Medulla oblongata (tissue), 1 donor: ENCODE data around the gene CPNE4.
"Not testable (repeated sequence)": the region's sequence is repeated elsewhere in the genome, so short reads cannot be mapped to it uniquely, and the experiment has no call there.

Experiments
- DNase-seq: peaks from one replicate; pipeline ENCODE4 v3.0.0-alpha.2; 2015; ENCODE audit errors: extremely low spot score

The CPNE4 gene

GRCh38 chr3:131538968-131539367 lies 495.8 kb downstream of the CPNE4 start:
- DNase-seq, result no peak

DNA sequence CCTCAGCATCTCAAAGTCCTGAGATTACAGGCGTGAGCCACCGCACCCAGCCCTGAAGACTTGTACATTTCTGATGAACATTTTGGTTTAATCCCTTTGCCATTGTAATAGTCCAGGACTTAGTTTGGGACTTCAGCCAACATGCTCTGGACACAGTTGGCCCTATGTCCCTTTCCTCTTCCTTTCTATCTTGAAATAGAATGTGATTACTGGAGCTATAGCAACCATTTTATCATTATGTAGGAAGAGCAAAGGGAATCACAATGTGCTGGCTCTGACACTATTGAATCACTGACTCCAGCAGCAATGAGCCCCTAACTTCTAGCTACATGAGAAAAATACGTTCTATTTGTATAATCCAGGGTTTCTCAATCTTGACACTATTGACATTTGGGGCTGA lies 497.3 kb downstream of the CPNE4 start:
- DNase-seq, result no peak

- DNase-seq, result no peak
Measured at GRCh38 chr3:131535596-131535995, 499.2 kb downstream of the CPNE4 start.

GRCh38 chr3:131535131-131535530 lies 499.7 kb downstream of the CPNE4 start:
- no peak for DNase-seq

- DNase-seq, result no peak
Measured at GRCh38 chr3:131532645-131533044, 502.2 kb downstream of the CPNE4 start.

- no peak for DNase-seq
Measured at GRCh38 chr3:131530843-131531242, 504.0 kb downstream of the CPNE4 start.

DNA sequence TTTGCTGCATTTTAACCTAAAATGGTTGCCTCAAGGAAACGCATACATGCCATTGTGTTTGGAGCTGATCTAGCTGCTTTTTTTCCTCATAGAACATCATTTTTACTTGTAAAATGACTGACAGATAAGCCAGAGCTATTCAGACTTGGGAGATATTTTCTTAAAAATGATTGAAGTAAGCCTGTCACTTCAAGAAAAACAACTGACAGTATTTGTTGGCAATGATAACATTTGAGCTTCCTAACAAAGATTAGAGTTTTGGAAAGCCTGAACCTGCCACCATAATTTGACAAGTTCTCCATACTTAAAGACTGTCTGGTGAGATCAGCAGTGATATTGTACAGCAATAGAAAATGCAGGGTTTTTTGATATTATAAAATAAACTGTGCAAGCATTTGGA lies 504.4 kb downstream of the CPNE4 start:
- no peak for DNase-seq

GRCh38 chr3:131526801-131527347 lies 507.9 kb downstream of the CPNE4 start:
- DNase-seq, result peak; percentile 23

DNA sequence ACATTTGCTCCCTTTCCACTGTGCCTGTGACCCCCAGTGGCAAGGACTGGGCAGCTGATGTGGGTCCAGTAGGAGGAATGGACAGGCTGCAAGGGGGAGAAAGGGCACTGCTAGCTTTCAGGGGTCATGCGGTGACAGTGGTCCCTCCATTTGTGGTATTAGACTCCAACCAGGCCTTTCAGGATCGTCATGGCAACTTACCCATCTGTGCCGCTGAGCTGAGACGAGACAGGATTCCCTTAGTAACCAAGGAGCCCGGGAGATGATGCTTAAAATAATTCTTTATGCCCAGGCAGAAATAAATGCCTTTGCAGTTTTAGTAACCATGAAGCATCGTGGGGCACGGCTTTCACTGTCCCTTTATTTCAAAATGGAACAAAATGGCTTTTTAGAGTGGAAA lies 516.1 kb downstream of the CPNE4 start:
- DNase-seq, result no peak

DNA sequence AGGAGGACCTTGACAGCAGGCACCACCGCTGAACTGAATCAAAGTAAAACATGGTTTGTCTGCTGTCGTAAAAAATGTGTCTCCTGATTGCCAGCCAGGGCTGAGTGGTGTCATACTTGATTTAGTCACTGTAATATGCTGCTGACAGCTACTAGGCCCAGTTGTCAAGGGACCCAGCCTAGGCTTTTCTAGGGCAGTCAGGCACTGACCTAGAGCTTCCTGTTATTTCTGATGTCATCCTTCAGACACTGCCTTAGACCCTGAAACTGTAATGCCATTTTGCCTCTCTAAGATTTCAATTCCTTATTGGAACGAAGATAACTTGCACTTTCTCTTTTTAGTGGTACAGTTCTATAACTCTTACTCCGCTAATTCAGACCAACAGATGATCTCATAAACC lies 529.4 kb downstream of the CPNE4 start:
- DNase-seq, result no peak

DNA sequence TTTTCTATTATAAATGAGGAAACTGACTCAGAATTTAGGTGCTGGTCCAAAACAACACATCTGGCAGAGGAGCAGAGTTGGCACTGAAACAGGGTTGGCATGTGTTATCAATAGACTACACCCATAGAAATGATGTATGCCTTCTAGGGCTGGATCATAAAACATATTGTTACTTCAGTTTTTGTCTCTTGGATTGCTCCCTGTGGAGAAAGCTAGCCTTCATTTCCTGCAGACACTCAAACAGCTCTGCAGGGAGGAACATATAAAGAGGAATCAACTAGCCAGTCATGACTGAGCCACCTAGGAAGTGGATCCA lies 531.5 kb downstream of the CPNE4 start:
- no peak for DNase-seq

- peak; percentile 88 for DNase-seq
Measured at GRCh38 chr3:131502530-131503319, 532.1 kb downstream of the CPNE4 start, which contains the start of gene MRPL3. MRPL3 (minus strand) TSS chr3:131502971; CDS start chr3:131502821, 150 bp downstream.

- no peak for DNase-seq
Measured at GRCh38 chr3:131501949-131502348, 532.9 kb downstream of the CPNE4 start.

- DNase-seq, result no peak
Measured at GRCh38 chr3:131494706-131495105, 540.1 kb downstream of the CPNE4 start.

- DNase-seq, result no peak
Measured at GRCh38 chr3:131491775-131492174, 543.0 kb downstream of the CPNE4 start.

GRCh38 chr3:131491084-131491483 lies 543.7 kb downstream of the CPNE4 start:
- no peak for DNase-seq

DNA sequence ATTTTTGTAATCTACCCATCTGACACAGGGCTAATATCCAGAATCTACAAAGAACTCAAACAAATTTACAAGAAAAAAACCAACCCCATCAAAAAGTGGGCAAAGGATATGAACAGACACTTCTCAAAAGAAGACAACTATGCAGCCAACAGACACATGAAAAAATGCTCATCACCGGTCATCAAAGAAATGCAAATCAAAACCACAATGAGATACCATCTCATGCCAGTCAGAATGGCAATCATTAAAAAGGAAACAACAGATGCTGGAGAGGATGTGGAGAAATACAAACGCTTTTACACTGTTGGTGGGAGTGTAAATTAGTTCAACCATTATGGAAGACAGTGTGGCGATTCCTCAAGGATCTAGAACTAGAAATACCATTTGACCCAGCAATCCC lies 548.3 kb downstream of the CPNE4 start:
- DNase-seq, result not testable (repeated sequence)

DNA sequence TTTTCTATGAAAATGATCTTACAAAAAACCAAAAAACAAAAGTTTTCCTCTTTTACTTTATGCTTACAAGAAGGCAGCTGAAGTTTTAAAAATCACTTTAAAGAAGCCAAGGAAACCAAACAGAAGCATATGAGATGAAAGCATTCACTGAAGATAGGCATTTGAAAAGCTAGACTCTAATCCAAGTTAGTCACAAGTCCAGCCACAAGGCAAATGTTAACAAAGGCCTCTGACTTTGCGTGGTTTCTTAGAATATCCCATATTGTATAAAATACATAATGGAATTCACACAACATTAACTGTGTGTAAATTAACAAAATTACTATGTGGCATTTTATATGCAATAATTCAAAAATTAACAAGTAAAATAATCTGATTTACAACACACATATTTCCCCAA lies 549.7 kb downstream of the CPNE4 start:
- peak; percentile 27 for DNase-seq

DNA sequence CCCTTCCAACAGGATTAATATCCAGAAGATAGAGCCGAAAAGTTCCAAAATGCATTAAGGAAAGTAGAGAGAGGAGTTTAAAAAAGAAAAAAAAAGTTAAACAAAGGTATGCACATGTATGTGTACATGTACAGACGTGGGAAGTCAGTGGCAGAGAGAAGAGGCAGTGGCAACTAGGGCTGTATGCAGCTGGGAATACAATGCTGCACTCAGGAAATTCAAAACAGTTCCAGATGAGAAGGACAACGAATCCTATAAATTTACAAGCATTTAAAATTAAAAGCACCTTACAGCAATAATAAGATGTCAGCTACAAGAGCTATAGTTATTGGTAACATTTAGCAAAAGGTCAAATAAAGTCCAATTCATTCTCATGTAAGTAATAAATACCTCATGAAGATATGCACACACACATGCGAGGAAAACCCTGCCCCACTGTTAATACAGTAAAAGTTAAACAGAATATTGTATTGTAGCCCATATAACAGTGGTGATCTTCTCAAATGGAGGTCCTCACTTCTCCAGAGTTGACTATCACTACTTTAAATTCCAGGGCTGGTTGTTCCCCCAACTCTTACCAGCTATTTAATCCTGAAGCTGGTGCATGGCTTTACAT lies 550.2 kb downstream of the CPNE4 start:
- DNase-seq, result no peak
